Stimulated activated CD8-positive, alpha-beta memory T cell treated with anti-CD3 and anti-CD28 coated beads, Interleukin-7, amount 100 ng/mL, for 1 hour (primary cell): ENCODE results near the gene SFSWAP.
"Not testable (repeated sequence)": the region's sequence is repeated elsewhere in the genome, so short reads cannot be mapped to it uniquely, and the experiment has no call there.

Experiments used
- DNase-seq, 2 donors: peaks; one replicate each; pipeline ENCODE4 v3.0.0-alpha.2; 2020; ENCODE audit warnings: low read depth in 2 of 2

Gene SFSWAP

GRCh38 chr12:131809476-131810254, 98.8 kb downstream of the SFSWAP start:
- DNase-seq = not testable (repeated sequence)

- no peak for DNase-seq
Measured at GRCh38 chr12:131810726-131811125, 99.8 kb downstream of the SFSWAP start.

- no peak for DNase-seq
Measured at GRCh38 chr12:131815131-131815530, 104.2 kb downstream of the SFSWAP start.

GRCh38 chr12:131816495-131816894, 105.6 kb downstream of the SFSWAP start:
- no peak for DNase-seq

- no peak for DNase-seq
Measured at GRCh38 chr12:131817241-131817640, 106.4 kb downstream of the SFSWAP start.

GRCh38 chr12:131818821-131819585, 108.1 kb downstream of the SFSWAP start:
- DNase-seq = no peak

- DNase-seq = no peak
Measured at GRCh38 chr12:131824450-131824849, 113.6 kb downstream of the SFSWAP start.

GRCh38 chr12:131825146-131825892, 114.4 kb downstream of the SFSWAP start:
- DNase-seq = no peak

- no peak for DNase-seq
Measured at GRCh38 chr12:131826097-131826928, 115.4 kb downstream of the SFSWAP start.

GRCh38 chr12:131827961-131828534, 117.2 kb downstream of the SFSWAP start, which contains the start of gene MMP17:
MMP17 (plus strand) TSS chr12:131828393; CDS start chr12:131828495, 102 bp downstream.
- no peak for DNase-seq

- no peak for DNase-seq
Measured at GRCh38 chr12:131828671-131829355, 117.9 kb downstream of the SFSWAP start.

- DNase-seq = no peak
Measured at GRCh38 chr12:131829356-131829747, 118.5 kb downstream of the SFSWAP start.

GRCh38 chr12:131829791-131830334, 119.0 kb downstream of the SFSWAP start:
- no peak for DNase-seq

GRCh38 chr12:131830335-131830913, 119.5 kb downstream of the SFSWAP start:
- DNase-seq = no peak

GRCh38 chr12:131830914-131831571, 120.2 kb downstream of the SFSWAP start:
- DNase-seq = no peak

GRCh38 chr12:131831635-131832041, 120.7 kb downstream of the SFSWAP start:
- DNase-seq = no peak

GRCh38 chr12:131832321-131833231, 121.7 kb downstream of the SFSWAP start:
- no peak for DNase-seq

- DNase-seq = no peak
Measured at GRCh38 chr12:131833288-131833895, 122.5 kb downstream of the SFSWAP start.
